Measurements from ENCODE around the gene EPX.

Gene EPX

DNA sequence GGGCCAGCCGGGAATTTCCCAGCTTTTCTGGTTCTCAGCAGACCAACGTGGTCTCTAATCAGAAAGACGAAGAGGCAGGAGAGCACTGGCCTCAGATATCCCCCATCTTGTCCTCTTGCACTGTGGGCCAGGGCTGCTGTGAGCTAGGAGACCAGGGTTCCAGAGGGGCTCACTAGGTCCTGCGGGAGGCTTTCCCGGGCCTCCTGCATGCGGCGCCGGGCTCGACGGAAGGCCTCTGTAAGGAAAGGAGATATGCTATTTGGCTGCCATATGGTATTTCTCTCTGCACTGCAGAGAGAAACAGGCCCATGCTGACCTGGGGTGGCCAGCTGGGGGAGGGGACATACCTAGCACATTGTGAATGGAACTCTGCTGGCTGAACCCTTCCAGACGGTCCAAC lies 13.4 kb downstream of the EPX start:
- no peak for DNase-seq (ENCODE audit: low read depth)
- H3K4me3 ChIP-seq (ENCODE audit: low read depth, low read length): no peak overlapping the region
- TF ChIP-seq, protein P1, sequence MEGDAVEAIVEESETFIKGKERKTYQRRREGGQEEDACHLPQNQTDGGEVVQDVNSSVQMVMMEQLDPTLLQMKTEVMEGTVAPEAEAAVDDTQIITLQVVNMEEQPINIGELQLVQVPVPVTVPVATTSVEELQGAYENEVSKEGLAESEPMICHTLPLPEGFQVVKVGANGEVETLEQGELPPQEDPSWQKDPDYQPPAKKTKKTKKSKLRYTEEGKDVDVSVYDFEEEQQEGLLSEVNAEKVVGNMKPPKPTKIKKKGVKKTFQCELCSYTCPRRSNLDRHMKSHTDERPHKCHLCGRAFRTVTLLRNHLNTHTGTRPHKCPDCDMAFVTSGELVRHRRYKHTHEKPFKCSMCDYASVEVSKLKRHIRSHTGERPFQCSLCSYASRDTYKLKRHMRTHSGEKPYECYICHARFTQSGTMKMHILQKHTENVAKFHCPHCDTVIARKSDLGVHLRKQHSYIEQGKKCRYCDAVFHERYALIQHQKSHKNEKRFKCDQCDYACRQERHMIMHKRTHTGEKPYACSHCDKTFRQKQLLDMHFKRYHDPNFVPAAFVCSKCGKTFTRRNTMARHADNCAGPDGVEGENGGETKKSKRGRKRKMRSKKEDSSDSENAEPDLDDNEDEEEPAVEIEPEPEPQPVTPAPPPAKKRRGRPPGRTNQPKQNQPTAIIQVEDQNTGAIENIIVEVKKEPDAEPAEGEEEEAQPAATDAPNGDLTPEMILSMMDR (IDR thresholded peaks at IDR 0.05; ENCODE audit: low read depth, low read length, missing control alignments): no peak

DNA sequence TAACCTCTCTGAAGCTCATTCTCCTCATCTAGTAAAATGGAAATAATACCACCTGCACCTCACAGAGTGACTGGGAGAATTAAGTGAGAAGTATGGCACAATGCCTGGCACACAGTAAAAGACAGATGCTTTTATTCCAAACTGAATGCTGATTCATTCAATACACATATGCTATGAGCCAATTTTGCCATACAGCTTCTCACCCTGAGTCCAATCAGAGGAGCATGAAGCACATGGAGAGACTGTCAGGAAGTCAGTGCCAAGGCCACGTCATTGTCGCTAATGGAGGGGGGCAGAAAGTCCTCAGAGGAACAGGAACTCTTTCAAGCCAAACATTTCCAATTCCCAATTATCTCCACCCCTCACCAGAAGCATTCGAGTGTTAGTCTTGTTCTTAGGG lies 14.9 kb downstream of the EPX start:
- TF ChIP-seq, protein P1 (IDR thresholded peaks at IDR 0.05; ENCODE audit: low read depth, low read length, missing control alignments): no peak
- no peak overlapping the region for H3K4me3 ChIP-seq (ENCODE audit: low read depth, low read length)
- DNase-seq (ENCODE audit: low read depth): no peak

DNA sequence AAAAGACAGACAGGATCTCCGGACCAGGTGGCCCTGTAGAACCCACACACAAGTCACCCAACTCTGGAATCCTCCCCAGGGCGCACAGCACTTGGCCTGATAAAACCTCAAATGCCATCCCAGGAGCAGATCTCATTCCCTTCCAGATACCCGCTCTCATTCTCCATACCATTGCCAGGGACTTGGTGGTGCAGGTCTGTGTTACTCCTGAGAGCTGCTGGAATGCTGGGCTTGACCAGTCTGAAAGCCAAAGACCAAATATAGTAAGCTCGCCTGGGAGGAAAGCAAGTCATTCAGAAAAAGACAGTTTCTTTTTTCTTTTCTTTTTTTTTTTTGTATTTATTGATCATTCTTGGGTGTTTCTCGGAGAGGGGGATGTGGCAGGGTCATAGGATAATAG lies 15.8 kb downstream of the EPX start:
- DNase-seq (ENCODE audit: low read depth): no peak
- no peak overlapping the region for H3K4me3 ChIP-seq (ENCODE audit: low read depth, low read length)
- TF ChIP-seq, protein P1 (IDR thresholded peaks at IDR 0.05; ENCODE audit: low read depth, low read length, missing control alignments): no peak

DNA sequence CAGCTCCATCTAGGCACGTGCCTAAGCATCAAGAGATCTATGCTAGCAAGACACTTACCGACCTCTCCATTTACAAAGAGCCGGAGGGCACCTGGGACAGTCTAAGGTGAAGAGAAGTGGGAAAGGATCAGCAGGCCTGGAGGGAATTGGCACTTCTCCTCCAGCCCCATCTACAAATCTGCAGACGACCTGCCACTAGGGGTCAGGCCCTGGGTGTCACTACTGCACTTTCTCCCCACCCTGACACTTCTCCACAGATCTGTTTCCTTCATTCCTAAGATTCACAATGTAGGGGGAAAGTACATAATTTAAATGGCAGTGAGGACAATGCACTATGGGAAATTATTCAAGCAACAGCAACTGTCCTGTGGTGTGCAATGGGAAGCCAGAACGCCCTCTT lies 18.4 kb downstream of the EPX start:
- DNase-seq (ENCODE audit: low read depth): no peak
- TF ChIP-seq, protein P1 (IDR thresholded peaks at IDR 0.05; ENCODE audit: low read depth, low read length, missing control alignments): peak; percentile 46
- H3K4me3 ChIP-seq (ENCODE audit: low read depth, low read length): no peak overlapping the region

DNA sequence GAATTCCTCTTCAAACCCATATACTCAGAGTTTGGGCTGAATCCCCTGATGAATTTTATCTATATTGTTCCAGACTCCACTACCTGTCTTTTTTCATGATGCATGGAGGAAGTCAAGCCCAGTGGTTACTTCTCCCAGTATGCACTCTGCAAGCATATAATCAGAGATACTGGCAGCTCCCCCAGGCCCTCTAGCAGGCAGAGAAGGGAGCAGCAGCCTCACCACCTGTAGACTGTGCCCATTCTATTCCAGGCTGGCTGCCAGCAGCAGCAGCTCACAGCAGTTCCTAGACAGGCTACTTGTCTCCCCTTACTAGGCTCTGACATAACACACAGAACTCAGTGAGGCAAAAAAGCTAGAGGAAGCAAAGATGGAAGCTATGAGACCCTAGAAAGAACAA lies 23.2 kb downstream of the EPX start:
- DNase-seq (ENCODE audit: low read depth): no peak
- H3K4me3 ChIP-seq (ENCODE audit: low read depth, low read length): no peak overlapping the region
- TF ChIP-seq, protein P1 (IDR thresholded peaks at IDR 0.05; ENCODE audit: low read depth, low read length, missing control alignments): no peak

DNA sequence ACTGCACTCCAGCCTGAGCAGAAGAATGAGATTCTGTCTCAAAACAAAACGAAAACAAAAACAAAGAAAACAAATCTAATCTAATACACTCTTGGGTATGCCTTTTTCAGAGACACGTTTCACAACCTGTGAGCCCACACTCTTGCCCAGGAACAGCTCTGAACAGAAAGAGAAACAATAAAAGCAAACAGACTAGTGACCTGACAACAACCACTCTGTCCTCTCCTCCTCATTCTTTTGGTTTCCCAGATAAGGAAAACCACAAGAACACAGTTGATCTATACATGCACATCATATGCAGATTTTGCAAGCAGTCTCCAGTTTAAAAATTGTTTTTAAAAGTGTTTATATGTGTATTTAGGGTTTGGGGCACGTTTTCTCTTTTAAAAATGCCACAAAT lies 25.2 kb downstream of the EPX start:
- no peak overlapping the region for H3K4me3 ChIP-seq (ENCODE audit: low read depth, low read length)
- DNase-seq (ENCODE audit: low read depth): no peak
- TF ChIP-seq, protein P1 (IDR thresholded peaks at IDR 0.05; ENCODE audit: low read depth, low read length, missing control alignments): no peak

DNA sequence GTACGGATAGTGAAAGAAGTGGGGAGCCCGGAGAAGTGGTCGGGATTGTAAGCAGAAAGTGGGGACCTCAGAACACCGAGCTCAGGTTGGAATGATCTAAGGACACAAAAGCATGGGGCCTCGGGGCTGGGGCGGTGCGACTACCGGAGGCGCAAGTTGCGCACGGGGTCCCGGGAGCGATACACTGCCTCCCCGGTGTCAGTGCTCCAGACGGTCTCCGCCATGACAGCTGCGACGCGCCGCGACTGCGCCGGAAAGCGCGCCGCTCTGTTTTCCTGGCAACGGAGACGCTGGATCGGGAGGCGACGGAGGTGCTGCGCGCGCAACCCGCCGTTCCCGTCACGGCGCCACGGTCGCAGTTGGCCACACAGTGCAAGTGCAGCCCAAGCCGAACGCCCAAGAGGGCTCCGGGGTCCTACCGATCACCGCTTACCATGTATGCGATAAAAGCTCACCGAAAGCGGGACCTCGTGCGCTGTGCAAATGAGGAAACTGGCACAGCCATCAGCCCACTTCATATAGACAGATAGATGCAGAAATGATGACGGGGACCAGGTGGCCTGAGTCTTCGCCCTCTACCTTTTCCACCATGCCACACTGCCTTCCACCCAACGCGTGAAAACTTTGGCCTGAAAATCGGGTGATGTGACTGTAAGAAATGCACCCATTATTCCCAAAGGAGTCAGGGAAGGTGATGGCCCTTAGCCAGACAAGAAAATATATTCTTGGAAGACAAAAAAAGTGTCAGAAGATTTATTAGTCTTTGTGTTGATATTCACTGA lies 26.7 kb downstream of the EPX start, which contains the start of gene MKS1:
MKS1 (minus strand) TSS at position 249 of the 782 bp plus-strand sequence; CDS start at position 224, 25 bp downstream.
- peak within 1 kb of the TSS; percentile 63 for H3K4me3 ChIP-seq (ENCODE audit: low read depth, low read length)
- DNase-seq (ENCODE audit: low read depth): peak; percentile 79
- TF ChIP-seq, protein P1 (IDR thresholded peaks at IDR 0.05; ENCODE audit: low read depth, low read length, missing control alignments): peak; percentile 80

Measured in GM12864 (cell line).